T-helper 2 cell treated with Interferon-gamma antibody and Interleukin-4, amounts not matched to agents 5 μg/mL and 100 μg/mL, for 36 hours (primary cell): ENCODE data around the gene TRIM14.
A peak's percentile ranks its signal among the peaks of the same experiment; 100 is the strongest.
"Not testable (repeated sequence)": the region's sequence is repeated elsewhere in the genome, so short reads cannot be mapped to it uniquely, and the experiment has no call there.

Source experiments
- DNase-seq: peaks from one replicate; pipeline ENCODE4 v3.0.0; 2021; ENCODE audit warnings: low spot score
- H3K27ac Mint-ChIP-seq: one replicate; pipeline ENCODE4 v1.8.0; 2021; ENCODE audit warnings: mild to moderate bottlenecking, mixed read lengths
- H3K27me3 Mint-ChIP-seq: one replicate; pipeline ENCODE4 v1.8.0; 2021; ENCODE audit warnings: low read depth, mixed read lengths
- H3K36me3 Mint-ChIP-seq: one replicate; pipeline ENCODE4 v1.8.0; 2021; ENCODE audit warnings: low read depth, mixed read lengths
- H3K4me1 Mint-ChIP-seq: one replicate; pipeline ENCODE4 v1.8.0; 2021; ENCODE audit warnings: low read depth, mixed read lengths
- H3K4me3 Mint-ChIP-seq: one replicate; pipeline ENCODE4 v1.8.0; 2022; ENCODE audit warnings: mild to moderate bottlenecking, moderate library complexity, mixed read lengths
- H3K9me3 Mint-ChIP-seq: one replicate; pipeline ENCODE4 v1.8.0; 2021; ENCODE audit warnings: mixed read lengths

Gene TRIM14

DNA sequence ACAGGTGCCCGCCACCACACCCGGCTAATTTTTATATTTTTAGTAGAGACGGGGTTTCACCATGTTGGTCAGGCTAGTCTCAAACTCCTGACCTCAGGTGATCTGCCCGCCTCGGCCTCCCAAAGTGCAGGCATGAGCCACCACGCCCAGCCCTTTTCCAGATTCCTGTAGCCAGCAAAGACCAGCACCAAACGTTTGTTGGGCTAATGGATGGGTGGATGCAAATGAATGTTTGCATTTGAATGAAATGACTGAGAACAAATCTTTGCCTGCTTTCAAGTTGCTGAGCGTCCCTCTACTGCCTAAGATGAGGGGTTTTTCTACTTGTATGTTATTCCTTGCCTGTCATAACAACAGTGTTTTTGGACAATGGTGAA is 42.5 kb downstream of the TRIM14 start:
- DNase-seq, H3K27me3 Mint-ChIP-seq, H3K4me3 Mint-ChIP-seq, H3K9me3 Mint-ChIP-seq: not testable (repeated sequence)
- Mint-ChIP-seq H3K36me3 (peaks cover 36% of the 10 kb centered on the region), H3K27ac (peak overlapping the region; percentile 88), H3K4me1 (peaks cover 30% of the 10 kb centered on the region)

DNA sequence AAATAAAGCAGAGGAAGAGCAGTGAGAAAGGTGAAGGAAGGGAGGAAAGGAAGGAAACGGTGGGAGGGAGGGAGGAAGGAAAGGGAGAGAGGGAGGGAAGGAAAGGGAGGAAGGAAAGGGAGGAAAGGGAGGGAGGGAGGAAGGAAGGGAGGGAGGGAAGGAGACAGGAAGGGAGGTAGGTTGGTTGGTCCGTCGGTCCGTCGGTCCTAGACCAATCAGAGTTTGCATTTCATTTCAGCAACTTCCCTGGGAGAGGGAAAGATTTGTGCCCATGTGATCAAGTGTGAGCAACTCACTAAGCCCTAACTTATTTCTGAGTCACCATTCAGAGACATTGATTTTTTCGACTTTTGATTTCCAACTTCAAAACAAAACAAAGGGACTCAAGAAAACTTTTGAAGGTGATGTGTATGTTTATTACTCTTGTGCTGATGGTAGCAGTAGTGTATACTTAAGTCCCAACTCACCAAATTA is 43.7 kb downstream of the TRIM14 start:
- DNase-seq, result no peak
- peaks cover 27% of the 10 kb centered on the region for H3K4me1 Mint-ChIP-seq
- H3K9me3 Mint-ChIP-seq, result no peaks in the 10 kb centered on the region
- H3K36me3 Mint-ChIP-seq, result peaks cover 31% of the 10 kb centered on the region
- H3K27me3 Mint-ChIP-seq, result no peaks in the 10 kb centered on the region
- peak overlapping the region; percentile 88 for H3K27ac Mint-ChIP-seq
- peak overlapping the region; percentile 42 for H3K4me3 Mint-ChIP-seq

DNA sequence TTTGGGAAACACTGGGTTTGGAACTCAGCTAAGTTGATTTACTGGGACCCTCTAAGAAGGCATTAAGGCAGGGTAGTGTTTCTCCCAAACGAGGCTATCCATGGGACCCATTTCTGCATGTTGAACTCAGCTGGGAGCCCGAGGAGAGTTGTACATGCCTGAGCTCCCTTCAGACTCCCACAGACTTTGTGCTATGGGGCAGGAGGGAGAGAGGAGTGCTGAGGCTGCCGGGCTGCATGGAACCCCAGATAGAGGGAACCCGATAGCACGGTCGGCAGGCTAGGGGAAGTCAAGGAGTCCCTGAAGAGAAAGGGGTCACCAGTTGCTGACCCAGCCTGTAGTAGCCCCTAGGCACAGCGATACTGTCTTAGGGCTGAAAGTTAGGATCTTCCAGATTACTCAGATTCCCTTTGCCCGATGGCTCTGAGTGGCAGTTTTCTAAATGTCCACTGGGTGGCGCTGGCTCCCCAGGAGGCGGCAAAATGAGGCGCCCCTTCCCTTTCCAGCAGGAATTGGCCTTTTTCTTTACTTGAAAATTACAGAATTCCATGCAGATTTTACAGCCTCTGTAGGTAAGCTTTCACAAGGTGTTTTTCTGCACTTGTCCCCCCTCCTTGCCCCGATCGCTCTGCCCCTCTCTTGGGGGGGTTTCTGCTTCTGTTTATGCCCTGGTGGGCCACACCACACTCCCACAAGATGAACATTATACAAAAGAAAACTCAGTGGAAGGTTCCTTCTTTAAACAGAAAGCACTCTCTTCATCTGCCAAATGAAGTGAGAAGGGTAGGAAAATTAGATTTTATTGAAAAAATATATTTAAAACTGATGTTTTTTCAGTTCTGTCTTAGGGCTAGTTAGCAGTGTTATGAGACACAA is 44.7 kb downstream of the TRIM14 start:
- peak overlapping the region; percentile 88 for H3K27ac Mint-ChIP-seq
- no peaks in the 10 kb centered on the region for H3K27me3 Mint-ChIP-seq
- peaks cover 29% of the 10 kb centered on the region for H3K4me1 Mint-ChIP-seq
- peak; percentile 56 for DNase-seq
- no peaks in the 10 kb centered on the region for H3K9me3 Mint-ChIP-seq
- peaks cover 28% of the 10 kb centered on the region for H3K36me3 Mint-ChIP-seq
- H3K4me3 Mint-ChIP-seq, result peak overlapping the region; percentile 46

DNA sequence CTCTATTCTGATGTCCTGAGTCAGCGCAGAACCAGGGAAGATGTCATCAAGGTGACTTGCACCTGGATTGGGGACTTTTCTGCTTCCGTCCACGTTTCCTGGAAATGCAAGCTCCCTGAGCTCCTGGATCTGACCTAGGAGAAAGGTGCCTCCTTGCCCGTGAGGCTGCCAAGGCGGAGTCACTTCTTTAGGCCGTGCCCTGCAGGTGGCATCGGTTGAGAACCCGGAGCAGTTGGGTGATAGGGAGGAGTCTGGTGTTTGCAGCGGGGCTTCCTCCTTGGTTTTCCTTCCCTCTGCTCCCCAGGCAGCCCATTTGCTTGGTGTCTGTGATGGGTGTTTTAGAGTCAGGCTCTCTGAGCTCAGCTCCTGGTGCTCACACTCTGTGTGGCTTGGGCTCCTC is 47.3 kb downstream of the TRIM14 start:
- no peak overlapping the region for H3K27ac Mint-ChIP-seq
- H3K36me3 Mint-ChIP-seq, result peaks cover 18% of the 10 kb centered on the region
- no peaks in the 10 kb centered on the region for H3K27me3 Mint-ChIP-seq
- peaks cover 21% of the 10 kb centered on the region for H3K4me1 Mint-ChIP-seq
- DNase-seq, result no peak
- no peaks in the 10 kb centered on the region for H3K9me3 Mint-ChIP-seq
- H3K4me3 Mint-ChIP-seq, result no peak overlapping the region

DNA sequence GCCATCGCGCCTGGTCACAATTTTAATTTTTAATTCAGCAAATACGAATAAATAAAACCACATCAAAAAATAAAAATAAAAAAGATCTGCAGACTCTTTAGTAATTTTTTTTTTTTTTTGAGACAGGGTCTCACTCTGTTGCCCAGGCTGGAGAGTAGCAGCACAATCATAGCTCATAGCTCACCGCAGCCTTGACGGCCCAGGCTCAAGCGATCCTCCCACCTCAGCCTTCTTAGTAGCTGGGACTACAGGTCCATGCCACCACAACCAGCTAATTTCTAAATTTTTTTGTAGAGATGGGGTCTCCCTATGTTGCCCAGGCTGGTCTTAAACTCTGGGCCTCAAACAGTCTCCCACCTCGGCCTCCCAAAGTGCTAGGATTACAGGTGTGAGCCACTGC is 48.3 kb downstream of the TRIM14 start:
- Mint-ChIP-seq H3K4me1 (peaks cover 16% of the 10 kb centered on the region), H3K9me3 (no peaks in the 10 kb centered on the region), H3K36me3 (peaks cover 24% of the 10 kb centered on the region), H3K27ac (no peak overlapping the region), H3K4me3 (no peak overlapping the region), H3K27me3 (no peaks in the 10 kb centered on the region)
- no peak for DNase-seq

DNA sequence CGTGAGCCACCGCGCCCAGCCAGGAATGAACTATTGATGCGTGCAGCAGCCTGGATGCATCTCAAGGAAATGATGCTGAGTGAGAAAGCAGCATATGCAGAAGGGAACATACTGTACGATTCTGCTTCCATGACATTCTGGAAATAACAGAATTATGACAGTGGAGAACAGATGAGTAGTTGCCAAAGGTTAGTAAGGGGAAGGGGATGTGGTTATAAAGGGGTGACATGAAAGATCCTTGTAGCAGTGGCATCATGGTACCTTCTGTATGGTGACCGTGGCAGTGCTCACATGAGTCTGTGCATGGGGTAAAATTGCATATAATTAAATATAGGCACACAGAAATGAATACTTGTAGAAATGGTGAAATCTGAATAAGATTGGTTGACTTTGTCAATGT is 49.5 kb downstream of the TRIM14 start:
- Mint-ChIP-seq H3K4me1 (peaks cover 5% of the 10 kb centered on the region), H3K27ac (no peak overlapping the region), H3K9me3 (no peaks in the 10 kb centered on the region), H3K4me3 (no peak overlapping the region), H3K27me3 (no peaks in the 10 kb centered on the region), H3K36me3 (peaks cover 31% of the 10 kb centered on the region)
- DNase-seq, result no peak

DNA sequence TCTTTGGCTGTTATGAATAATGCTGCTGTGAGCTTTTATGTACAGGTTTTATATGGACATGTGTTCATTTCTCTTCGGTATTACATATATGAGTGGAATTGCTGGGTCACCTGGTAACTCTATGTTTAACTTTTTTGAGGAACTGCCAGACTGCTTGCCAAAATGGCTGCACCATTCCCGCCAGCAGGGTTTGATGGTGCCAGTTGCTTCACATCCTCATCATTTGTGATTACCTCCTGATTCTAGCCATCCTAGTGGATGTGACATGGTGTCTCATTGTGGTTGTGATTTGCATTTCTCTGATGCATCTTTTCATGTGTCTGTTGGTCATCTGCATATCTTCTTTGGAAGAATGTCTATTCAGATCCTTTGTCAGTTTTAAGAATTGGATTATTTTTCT is 51.8 kb downstream of the TRIM14 start:
- no peak overlapping the region for H3K27ac Mint-ChIP-seq
- H3K4me1 Mint-ChIP-seq, result peaks cover 10% of the 10 kb centered on the region
- no peaks in the 10 kb centered on the region for H3K27me3 Mint-ChIP-seq
- no peak overlapping the region for H3K4me3 Mint-ChIP-seq
- no peaks in the 10 kb centered on the region for H3K9me3 Mint-ChIP-seq
- DNase-seq, result no peak
- H3K36me3 Mint-ChIP-seq, result peaks cover 43% of the 10 kb centered on the region

DNA sequence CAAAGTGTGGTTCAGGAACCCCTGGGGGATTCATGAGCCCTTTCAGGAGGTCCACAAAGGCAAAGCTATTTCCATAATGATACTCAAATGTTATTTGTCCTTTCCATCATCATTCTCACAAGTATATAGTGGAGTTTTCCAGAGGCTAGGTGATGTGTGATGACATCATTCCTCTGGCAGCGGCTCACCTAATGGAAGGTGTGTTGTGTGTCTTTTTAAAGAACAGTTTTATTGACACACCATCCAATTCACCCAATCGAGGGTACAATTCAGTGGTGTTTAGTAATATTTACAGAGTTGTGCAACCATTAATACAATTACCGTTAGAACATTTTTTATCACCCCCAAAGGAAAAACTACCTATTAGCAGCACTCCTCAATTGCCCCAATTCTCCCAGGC is 52.8 kb downstream of the TRIM14 start:
- Mint-ChIP-seq H3K9me3 (no peaks in the 10 kb centered on the region), H3K4me1 (peaks cover 11% of the 10 kb centered on the region), H3K4me3 (no peak overlapping the region), H3K36me3 (peaks cover 46% of the 10 kb centered on the region), H3K27me3 (no peaks in the 10 kb centered on the region), H3K27ac (no peak overlapping the region)
- DNase-seq, result no peak

DNA sequence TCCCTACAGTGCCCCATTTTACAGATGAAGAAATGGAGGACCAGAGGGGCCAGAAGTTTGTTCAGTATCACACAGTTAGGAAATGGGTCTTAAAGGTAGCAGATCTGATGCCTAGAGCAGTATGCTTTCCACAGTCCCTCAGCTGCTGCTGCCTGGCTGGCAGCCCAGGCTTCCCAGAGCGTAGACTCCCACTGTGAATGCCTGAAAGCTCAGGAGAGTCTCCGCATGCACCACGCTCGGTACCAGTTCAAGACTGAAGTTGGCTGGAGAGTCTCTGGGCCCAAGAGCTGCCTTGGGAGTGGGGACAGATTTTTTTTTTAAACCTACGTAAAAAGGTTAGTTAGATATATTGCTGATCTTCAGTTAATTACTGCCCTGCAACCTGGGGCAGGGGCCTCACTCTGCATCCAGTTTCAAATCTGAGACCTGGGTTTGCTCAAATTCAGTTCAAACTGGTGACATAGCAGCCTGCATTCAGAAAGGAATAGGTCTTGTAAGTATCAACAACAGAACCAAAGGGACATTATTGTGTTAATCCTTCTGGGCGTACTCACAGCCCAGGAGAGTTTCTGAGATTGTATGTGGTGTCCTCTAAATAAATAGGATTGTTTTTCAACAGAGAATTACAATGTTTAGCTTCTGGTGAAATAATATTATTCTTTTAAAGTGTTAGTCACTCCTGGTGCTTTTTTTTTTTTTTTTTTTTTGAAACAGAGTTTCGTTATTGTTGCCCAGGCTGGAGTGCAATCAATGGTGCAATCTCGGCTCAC is 54.2 kb downstream of the TRIM14 start:
- Mint-ChIP-seq H3K36me3 (peaks cover 53% of the 10 kb centered on the region), H3K4me1 (peaks cover 11% of the 10 kb centered on the region), H3K4me3 (no peak overlapping the region), H3K27me3 (no peaks in the 10 kb centered on the region), H3K27ac (no peak overlapping the region), H3K9me3 (no peaks in the 10 kb centered on the region)
- no peak for DNase-seq

DNA sequence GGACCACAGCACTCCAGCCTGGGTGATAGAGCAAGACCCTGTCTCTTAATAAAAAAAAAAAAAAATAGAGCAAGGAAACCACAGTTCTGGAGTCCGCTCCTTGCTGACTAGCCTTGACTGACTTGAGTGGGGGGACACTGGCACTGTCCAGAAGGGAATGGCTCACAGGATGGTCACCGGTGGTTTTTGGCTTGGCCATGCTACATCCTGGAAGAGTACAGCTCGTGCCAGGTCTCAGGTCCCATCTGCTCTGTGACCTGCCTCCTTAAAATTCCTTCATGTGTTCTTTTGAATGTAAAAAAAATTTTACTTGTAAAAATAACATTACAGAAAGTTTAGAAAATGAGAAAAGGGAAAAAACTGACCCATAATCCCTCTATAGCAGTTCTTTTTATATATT is 56.9 kb downstream of the TRIM14 start:
- no peak overlapping the region for H3K4me3 Mint-ChIP-seq

DNA sequence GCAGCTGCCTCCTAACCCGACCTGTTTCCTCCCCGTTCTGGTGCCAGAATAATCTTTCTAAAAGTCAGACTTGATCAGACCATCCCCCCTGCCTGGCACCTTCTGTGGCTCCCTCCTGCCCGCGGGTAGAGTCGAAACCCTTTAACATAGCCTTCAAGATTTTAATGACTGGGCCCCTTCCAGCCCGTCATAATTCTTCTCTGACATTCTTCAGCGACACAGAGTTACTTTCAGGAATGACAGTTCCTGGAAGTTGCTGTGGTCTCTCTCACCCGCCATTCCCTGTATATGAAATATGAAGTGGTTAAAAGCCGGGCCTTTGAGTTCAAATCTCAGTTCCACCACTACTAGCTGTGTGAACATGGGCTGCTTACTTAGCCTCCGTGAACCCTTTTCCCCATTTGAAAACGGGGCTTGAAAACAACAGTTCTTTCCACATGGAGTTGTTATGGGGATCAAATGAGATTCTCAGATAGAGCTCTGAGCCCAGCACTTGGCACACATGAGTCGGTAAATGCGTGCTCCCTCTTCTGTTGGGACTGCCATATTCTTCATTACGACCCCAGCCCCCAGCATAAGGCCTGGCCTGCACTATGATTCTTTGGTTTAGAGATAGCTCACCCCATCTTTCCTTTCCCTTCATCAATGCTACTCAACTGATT is 61.8 kb downstream of the TRIM14 start:
- no peaks in the 10 kb centered on the region for H3K27me3 Mint-ChIP-seq
- H3K4me3 Mint-ChIP-seq, result peak overlapping the region; percentile 98
- H3K27ac Mint-ChIP-seq, result peak overlapping the region; percentile 97
- H3K4me1 Mint-ChIP-seq, result peaks cover 29% of the 10 kb centered on the region
- no peaks in the 10 kb centered on the region for H3K9me3 Mint-ChIP-seq
- H3K36me3 Mint-ChIP-seq, result peaks cover 21% of the 10 kb centered on the region
- no peak for DNase-seq

More for the DNA sequence above, 56.9 kb downstream of the TRIM14 start:
- Mint-ChIP-seq H3K4me1 (peaks cover 20% of the 10 kb centered on the region), H3K36me3 (peaks cover 48% of the 10 kb centered on the region), H3K27me3 (no peaks in the 10 kb centered on the region), H3K27ac (no peak overlapping the region), H3K9me3 (no peaks in the 10 kb centered on the region)
- no peak for DNase-seq

DNA sequence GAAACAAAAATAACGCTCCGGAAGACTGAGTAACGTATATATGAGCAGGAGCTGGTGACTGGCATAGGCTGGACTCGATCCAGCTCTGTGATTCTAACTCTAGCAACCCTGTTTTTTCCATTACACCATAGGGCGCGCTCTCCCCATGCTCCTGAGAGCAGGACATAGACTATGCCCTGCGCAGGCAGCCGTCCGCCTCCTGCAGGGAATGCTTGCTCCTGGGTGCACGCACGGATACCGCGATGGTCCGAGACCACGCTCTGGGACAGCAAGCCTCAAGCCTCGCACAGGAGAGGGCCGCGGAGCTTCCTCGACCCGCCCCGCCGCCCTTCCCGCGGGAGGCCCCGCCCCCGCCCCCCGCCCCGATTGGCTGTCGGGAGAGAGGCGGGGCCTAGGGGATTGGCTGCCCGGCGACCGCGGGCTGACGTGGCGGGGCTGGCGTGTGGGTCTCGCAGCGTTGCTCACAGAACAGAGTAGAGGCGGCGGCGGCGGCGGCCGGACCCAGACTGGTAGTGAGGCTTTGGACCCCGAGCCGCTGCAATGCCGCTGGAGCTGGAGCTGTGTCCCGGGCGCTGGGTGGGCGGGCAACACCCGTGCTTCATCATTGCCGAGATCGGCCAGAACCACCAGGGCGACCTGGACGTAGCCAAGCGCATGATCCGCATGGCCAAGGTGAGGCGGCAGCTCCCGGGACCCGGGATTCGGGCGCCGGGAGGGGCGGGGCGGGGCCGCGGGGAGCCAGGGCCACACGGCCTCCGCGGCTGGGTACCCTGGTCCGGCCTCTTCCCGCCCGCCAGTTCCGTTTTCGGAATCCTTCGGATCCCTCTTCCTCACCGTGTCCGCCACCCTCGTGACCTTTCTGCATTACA is 62.5 kb downstream of the TRIM14 start, which contains the start of gene NANS:
NANS (plus strand) TSS at position 464 of the 869 bp plus-strand sequence; CDS start at position 541, 77 bp downstream.
- H3K27me3 Mint-ChIP-seq, result no peaks in the 10 kb centered on the region
- peak within 1 kb of the TSS; percentile 97 for H3K27ac Mint-ChIP-seq
- DNase-seq, result peak; percentile 93
- H3K4me1 Mint-ChIP-seq, result peaks cover 31% of the 10 kb centered on the region
- H3K4me3 Mint-ChIP-seq, result peak within 1 kb of the TSS; percentile 98
- peaks cover 17% of the 10 kb centered on the region for H3K36me3 Mint-ChIP-seq
- H3K9me3 Mint-ChIP-seq, result no peaks in the 10 kb centered on the region

DNA sequence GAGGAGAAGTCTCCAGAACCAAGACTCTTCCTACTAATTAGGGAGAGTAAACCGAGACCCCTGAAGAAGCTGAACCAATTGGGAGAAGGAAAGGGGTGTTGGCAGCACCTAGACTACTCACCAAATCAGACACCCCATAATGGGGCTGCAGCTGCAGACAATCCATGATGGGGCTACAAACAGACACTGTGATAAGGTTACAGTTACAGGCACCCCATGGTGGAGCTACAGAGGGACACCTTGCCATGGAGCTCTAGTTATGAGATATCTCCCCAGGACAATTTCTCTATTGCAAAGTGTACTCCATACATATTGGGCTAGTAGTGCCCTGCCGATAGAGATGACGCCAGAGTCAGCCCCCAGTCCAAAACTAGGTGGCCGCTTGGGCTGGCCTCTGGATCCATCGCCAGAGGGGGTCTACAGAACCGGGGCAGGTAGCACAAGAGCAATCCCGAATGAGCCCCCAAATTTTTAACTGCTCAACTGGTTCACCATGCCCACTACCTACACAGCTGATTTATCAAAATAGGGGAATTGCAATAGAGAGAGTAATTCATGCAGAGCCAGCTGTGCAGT is 64.6 kb downstream of the TRIM14 start:
- H3K4me3 Mint-ChIP-seq, result no peak overlapping the region
- peaks cover 10% of the 10 kb centered on the region for H3K36me3 Mint-ChIP-seq
- H3K27ac Mint-ChIP-seq, result no peak overlapping the region
- H3K27me3 Mint-ChIP-seq, result no peaks in the 10 kb centered on the region
- no peak for DNase-seq
- no peaks in the 10 kb centered on the region for H3K9me3 Mint-ChIP-seq
- peaks cover 40% of the 10 kb centered on the region for H3K4me1 Mint-ChIP-seq
